ENCODE measurements around the gene NAA80. TPM values are rescaled to one million over a fixed set of nuclear protein-coding genes. Genes with fewer than 3 reads are reported as not detected.

The NAA80 gene, protein sequence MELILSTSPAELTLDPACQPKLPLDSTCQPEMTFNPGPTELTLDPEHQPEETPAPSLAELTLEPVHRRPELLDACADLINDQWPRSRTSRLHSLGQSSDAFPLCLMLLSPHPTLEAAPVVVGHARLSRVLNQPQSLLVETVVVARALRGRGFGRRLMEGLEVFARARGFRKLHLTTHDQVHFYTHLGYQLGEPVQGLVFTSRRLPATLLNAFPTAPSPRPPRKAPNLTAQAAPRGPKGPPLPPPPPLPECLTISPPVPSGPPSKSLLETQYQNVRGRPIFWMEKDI
- 16.8 and 18.2 TPM in 2 replicates for total RNA-seq

DNA sequence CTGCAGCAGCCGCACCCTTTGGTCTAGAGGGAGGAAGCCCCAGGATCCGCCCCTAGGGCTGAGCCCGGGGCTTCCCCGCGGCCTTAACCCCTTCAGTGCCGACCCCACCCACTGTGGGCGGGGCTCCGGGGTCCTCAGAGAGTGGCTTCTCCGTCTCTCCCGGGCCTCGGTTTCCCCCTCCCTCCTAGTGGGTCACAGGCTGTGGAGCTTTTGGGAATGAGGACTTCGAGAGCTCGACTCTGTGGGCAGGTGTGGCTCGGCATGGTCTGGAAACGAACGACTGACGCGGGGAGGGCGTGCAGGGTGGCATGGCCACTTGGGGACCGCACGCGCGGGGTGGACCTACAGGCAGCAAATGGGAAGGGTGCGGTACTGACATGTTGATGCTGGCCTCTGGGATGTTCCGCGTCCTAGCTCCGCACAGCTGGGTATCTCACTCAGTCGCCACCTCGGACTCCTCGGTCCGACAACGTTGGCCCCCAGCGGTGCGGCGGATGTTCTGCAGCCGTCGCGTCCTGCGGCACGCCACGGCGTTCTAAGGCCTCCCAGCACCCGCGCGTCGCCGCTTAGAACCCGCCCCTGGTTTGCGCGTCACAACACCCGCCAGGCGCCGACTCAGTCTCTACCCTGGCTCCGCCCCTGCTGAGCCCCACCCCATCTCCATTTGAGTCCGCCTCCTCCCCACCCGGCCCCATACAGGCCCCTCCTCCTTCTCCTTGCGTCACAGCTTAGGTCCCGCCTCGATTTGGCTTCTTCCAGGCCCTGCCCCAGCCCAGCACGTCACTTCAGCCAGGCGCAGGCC is at the start of gene NAA80, which contains the start of gene HYAL3:
Gene NAA80 (minus strand): TSS at position 570 of the 802 bp plus-strand sequence. CDS start 1,942 bp downstream, outside the sequence.
Gene HYAL3 (minus strand): TSS at position 570 of the 802 bp plus-strand sequence. CDS start 3,803 bp downstream, outside the sequence.

GRCh38 chr3:50345586-50346234 is 46.5 kb upstream of the NAA80 start, which contains the start of gene ZMYND10:
TSS of gene ZMYND10 (minus strand) at chr3:50345732. CDS start at chr3:50345579, 153 bp downstream.

DNA sequence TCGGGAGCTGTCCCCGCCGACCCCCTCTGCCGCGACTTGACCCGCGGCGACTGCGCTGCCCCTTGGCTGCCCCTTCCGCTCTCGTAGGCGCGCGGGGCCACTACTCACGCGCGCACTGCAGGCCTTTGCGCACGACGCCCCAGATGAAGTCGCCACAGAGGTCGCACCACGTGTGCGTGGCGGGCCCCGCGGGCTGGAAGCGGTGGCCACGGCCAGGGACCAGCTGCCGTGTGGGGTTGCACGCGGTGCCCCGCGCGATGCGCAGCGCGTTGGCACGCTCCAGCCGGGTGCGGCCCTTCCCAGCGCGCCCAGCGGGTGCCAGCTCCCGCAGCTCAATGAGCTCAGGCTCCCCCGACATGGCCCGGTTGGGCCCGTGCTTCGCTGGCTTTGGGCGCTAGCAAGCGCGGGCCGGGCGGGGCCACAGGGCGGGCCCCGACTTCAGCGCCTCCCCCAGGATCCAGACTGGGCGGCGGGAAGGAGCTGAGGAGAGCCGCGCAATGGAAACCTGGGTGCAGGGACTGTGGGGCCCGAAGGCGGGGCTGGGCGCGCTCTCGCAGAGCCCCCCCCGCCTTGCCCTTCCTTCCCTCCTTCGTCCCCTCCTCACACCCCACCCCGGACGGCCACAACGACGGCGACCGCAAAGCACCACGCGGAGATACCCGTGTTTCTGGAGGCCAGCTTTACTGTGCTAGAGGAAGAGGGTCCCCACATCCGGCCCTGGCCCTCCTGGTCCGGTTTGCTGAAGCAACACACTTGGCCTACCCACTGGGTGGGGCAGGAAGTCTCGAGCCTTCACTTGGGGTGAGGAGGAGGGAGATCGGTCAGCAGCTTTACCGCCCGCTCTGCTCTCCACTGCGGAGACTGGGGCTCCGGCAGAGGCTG is 41.5 kb upstream of the NAA80 start, which contains the start of gene RASSF1:
Gene RASSF1 (minus strand): TSS at position 389 of the 882 bp plus-strand sequence. CDS start 31 bp downstream, at position 358.

DNA sequence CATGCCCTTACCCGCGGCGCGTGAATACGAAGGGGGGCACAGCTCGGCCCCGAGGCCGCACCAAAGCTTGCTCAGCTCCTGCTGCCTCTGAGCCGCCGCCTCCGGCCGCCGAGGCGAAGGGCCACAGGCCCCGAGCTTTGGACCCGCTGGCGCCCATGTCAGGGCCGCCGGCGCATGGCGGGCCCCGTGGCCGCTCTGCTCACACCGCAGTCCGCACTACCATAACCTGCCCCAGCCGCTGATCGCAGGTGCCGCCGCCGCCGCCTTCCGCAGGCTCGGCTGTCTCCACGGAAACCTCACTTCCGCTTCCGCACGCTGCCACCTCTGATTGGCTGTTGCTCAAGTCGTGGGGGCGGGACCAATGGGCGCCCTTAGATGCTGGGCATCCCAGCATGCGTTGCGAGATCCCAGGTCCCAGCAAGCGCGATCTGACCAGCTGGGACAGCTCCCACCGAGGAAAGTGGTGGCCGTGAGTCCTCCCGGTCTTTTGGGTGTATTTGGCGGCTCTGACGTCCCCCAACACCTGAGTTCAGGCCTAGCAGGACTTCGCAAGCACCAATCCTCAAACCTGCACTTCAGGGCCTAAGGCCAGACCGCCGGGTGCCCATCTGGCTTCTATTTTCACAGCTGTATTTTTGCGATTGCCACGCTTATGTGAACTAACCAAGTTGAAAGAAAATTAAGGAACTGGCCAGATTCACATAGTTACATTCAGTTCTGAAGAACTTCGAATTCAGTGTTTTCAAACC is 28.9 kb upstream of the NAA80 start, which contains the start of gene TUSC2:
Gene TUSC2 (minus strand): TSS at position 281 of the 749 bp plus-strand sequence. CDS start 124 bp downstream, at position 157.

GRCh38 chr3:50322386-50323091 is 23.3 kb upstream of the NAA80 start, which contains the start of gene HYAL2:
TSS of gene HYAL2 (minus strand) at chr3:50322745. CDS start at chr3:50320489, 2,256 bp downstream.

DNA sequence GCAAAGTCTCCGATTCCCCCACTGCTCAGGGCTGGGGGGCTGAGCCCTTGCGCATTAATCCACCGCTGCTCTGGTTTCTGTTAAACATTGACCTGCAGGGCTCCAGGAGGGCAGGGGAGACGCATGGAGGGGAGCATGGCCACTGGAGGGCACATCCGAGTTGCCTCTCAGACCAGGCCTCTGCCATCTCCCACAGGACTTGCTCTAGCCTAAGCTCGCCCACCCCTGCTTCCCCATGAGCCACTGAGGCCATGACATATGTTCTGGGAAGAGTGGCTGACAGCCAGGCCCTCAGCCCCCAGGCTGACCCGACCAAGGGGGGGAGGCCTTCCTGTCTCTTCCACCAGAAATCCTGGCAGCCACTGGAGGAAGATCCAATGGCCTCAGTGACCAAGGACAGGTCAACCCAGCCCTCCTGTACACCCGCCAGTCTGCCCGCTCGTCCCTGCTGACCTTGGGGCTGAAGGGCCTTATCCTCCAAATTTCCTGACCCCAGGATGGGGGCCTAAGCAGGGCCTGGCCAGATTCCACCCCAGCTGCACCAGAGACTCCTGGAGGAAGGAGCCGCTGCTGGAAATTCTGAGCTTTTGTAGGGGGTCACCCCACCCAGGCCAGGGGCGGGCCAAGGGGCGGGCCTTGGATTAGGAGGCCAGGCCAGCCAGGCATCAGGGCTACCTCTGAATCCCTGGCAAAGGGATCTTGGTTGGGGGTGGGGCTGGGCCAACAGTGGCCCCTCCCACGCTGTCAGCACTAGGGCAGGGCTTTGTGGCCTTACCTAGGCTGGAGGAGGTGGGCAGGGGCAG is 4.0 kb upstream of the NAA80 start, which contains the start of gene HYAL1:
Gene HYAL1 (minus strand): TSS at position 562 of the 803 bp plus-strand sequence. CDS start 618 bp downstream, outside the sequence.

GRCh38 chr3:50292159-50293078 is 6.8 kb downstream of the NAA80 start, which contains the start of gene IFRD2:
TSS of gene IFRD2 (minus strand) at chr3:50292429. CDS start at chr3:50292274, 155 bp downstream.

DNA sequence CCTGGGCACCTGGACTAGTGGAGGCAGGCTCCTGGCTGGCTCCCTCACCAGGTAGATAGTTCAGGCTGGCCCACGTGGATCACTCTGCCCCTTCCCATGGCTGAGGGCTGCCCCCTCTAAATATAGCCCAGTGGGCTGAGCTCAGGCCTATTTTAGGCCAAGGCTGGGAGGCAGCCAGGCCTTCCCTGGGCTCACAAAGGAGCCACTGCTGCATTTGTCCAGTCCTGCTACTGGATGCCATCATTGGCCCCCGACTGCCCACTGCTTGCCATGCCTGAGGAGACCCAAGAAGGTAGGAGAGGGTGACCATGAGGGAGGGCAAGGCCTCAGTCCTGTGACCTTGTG is 20.4 kb downstream of the NAA80 start, which contains the start of gene LSMEM2:
Gene LSMEM2 (plus strand): TSS at position 208 of the 345 bp plus-strand sequence. CDS start 27 bp downstream, at position 235.

GRCh38 chr3:50268703-50269451 is 30.3 kb downstream of the NAA80 start, which contains the start of gene SEMA3B:
TSS of gene SEMA3B (plus strand) at chr3:50269147. CDS start at chr3:50269241, 94 bp downstream.

Other genes with a start within 250 kb of the NAA80 start
- gene RBM5, start 210.5 kb downstream of the NAA80 start, total RNA-seq: 61.3 and 61.4 TPM in 2 replicates
- gene SEMA3F, start 144.1 kb downstream of the NAA80 start, total RNA-seq: 5.2 and 7.8 TPM in 2 replicates
- gene GNAT1, start 107.8 kb downstream of the NAA80 start, total RNA-seq: not detected in 2 replicates
- not detected in 2 replicates for gene SLC38A3, start 94.1 kb downstream of the NAA80 start, total RNA-seq
- 356 and 418 TPM in 2 replicates for gene GNAI2, start 63.2 kb downstream of the NAA80 start, total RNA-seq
- 19.0 and 23.0 TPM in 2 replicates for gene SEMA3B, start 30.3 kb downstream of the NAA80 start, total RNA-seq
- not detected in 2 replicates for gene LSMEM2, start 20.3 kb downstream of the NAA80 start, total RNA-seq
- 80.1 and 95.3 TPM in 2 replicates for gene IFRD2, start 7.0 kb downstream of the NAA80 start, total RNA-seq
- 3.7 and 10.7 TPM in 2 replicates for gene HYAL3, start within 50 bp of the NAA80 start, total RNA-seq
- gene HYAL1, start 4.2 kb upstream of the NAA80 start, total RNA-seq: 1.7 and 2.8 TPM in 2 replicates
- 74.7 and 83.3 TPM in 2 replicates for gene HYAL2, start 23.3 kb upstream of the NAA80 start, total RNA-seq
- 15.0 and 29.4 TPM in 2 replicates for gene TUSC2, start 28.8 kb upstream of the NAA80 start, total RNA-seq
- 37.2 and 39.0 TPM in 2 replicates for gene RASSF1, start 41.4 kb upstream of the NAA80 start, total RNA-seq
- 1.7 and 3.0 TPM in 2 replicates for gene ZMYND10, start 46.3 kb upstream of the NAA80 start, total RNA-seq
- gene NPRL2, start 51.4 kb upstream of the NAA80 start, total RNA-seq: 23.2 and 31.7 TPM in 2 replicates
- 29.6 and 41.5 TPM in 2 replicates for gene CYB561D2, start 51.5 kb upstream of the NAA80 start, total RNA-seq
- 61.1 and 71.2 TPM in 2 replicates for gene TMEM115, start 60.1 kb upstream of the NAA80 start, total RNA-seq
- gene CACNA2D2, start 204.2 kb upstream of the NAA80 start, total RNA-seq: 0.18 TPM in 1 of 2 replicates, not detected in the other

Measured in myometrial cell (primary cell).